HG02970 (cell line): ENCODE data around the gene MTHFD2.

Experiments used
- ATAC-seq: cut with Tn5 transposase; IDR thresholded peaks from one replicate; pipeline ENCODE4 v1.9.1; 2021; ENCODE audit warnings: mild to moderate bottlenecking, moderate library complexity, moderate number of reproducible peaks; ENCODE audit not compliant: unreplicated experiment, low FRiP score

MTHFD2 gene

GRCh38 chr2:74260495-74260894, 62.1 kb downstream of the MTHFD2 start:
- ATAC-seq: no peak

- ATAC-seq: no peak
Observed at GRCh38 chr2:74261204-74261864, 62.9 kb downstream of the MTHFD2 start.

- ATAC-seq: no peak
Observed at GRCh38 chr2:74262681-74263080, 64.3 kb downstream of the MTHFD2 start.

DNA sequence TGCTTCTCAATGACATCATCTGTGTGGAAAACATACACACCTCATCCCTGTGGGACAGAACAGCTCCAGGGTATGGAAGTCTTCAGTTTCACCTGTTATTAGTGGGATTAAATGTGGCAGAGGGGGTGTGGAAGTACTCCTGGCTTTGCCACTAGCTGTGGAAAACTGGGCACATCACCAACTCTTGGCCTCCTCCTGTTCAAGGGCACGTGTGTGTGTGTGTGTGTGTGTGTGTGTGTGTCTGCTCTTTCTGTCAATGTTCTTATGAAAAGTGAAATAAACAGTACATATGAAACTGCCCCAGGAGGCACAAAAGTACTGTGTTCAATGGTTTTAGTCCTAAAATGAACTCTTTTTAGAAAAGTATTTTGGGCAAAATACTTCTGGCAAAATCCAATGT, 65.9 kb downstream of the MTHFD2 start:
- ATAC-seq: no peak

DNA sequence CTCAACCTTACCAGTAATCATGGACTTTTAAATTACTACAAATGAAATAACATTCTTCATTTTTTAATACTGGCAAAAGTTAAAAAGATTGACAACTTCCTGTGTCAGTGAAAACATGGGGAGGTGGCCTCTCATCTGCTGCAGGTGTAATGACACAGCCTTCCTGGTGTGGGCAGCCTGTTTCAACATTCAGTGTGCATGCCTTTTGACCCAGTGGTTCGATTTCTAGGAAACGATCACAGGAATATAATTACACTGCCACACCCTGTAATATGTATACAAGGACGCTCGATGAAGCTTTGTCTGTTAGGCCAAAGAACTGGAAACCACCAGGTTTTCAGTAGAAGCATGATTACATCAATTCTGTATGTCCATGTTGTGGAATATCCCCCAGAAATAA, 68.7 kb downstream of the MTHFD2 start:
- ATAC-seq: no peak
